Neural crest cell (in vitro differentiated cells): ENCODE data around the gene MMP17. TPM values are rescaled to one million over a fixed set of nuclear protein-coding genes. Genes with fewer than 3 reads are reported as not detected.

Source experiments
- DNase-seq: peaks from one replicate; pipeline ENCODE4 v3.0.0; 2021; ENCODE audit warnings: low read depth, mixed read lengths, low spot score
- H3K27ac Mint-ChIP-seq: one replicate; pipeline ENCODE4 v1.8.0; 2021; ENCODE audit warnings: mild to moderate bottlenecking, mixed read lengths; ENCODE audit not compliant: unreplicated experiment
- H3K27me3 Mint-ChIP-seq: 2 replicates; pipeline ENCODE4 v1.8.0; 2021; ENCODE audit warnings: low read depth, mild to moderate bottlenecking, mixed read lengths
- H3K36me3 Mint-ChIP-seq: 2 replicates; pipeline ENCODE4 v1.8.0; 2021; ENCODE audit warnings: low read depth, mild to moderate bottlenecking, mixed read lengths
- H3K4me1 Mint-ChIP-seq: 2 replicates; pipeline ENCODE4 v1.8.0; 2021; ENCODE audit warnings: mixed read lengths
- H3K4me3 Mint-ChIP-seq: one replicate; pipeline ENCODE4 v1.8.0; 2021; ENCODE audit warnings: mild to moderate bottlenecking, mixed read lengths
- H3K9me3 Mint-ChIP-seq: 2 replicates; pipeline ENCODE4 v1.8.0; 2021; ENCODE audit warnings: mixed read lengths
- CTCF ChIP-seq: fragments of 200-600 bp; sonication (generic); conservative IDR thresholded peaks from 2 replicates; pipeline ENCODE4 v1.5.0; 2021; ENCODE audit warnings: antibody characterized with exemption, mild to moderate bottlenecking
- total RNA-seq: library from RNA; stranded (reverse); gene quantifications from 2 replicates; pipeline ENCODE4 v1.2.1, GENCODE V29; 2021

Gene MMP17
- total RNA-seq, 1 donor from 2014 or later: 90.9 TPM

- Mint-ChIP-seq H3K4me1 (peaks cover 10% of the 10 kb centered on the region), H3K27me3 (peaks cover 10% of the 10 kb centered on the region), H3K36me3 (no peaks in the 10 kb centered on the region), H3K4me3 (peak overlapping the region; percentile 74), H3K27ac (no peak overlapping the region), H3K9me3 (no peaks in the 10 kb centered on the region)
- no peak for DNase-seq
- TF ChIP-seq CTCF: no peak
Observed at GRCh38 chr12:131893605-131894312, 65.6 kb downstream of the MMP17 start.

- no peak for TF ChIP-seq CTCF
- Mint-ChIP-seq H3K27me3 (peaks cover 3% of the 10 kb centered on the region), H3K27ac (peak within 1 kb of the TSS; percentile 75), H3K9me3 (no peaks in the 10 kb centered on the region), H3K4me3 (peak within 1 kb of the TSS; percentile 82), H3K36me3 (no peaks in the 10 kb centered on the region), H3K4me1 (peaks cover 10% of the 10 kb centered on the region)
- DNase-seq: peak; percentile 92
Observed at GRCh38 chr12:131894313-131894860, 66.2 kb downstream of the MMP17 start, which contains the start of gene ULK1. TSS of gene ULK1 (plus strand) at chr12:131894622. CDS start at chr12:131895002, 380 bp downstream.

- Mint-ChIP-seq H3K27ac (peak overlapping the region; percentile 75), H3K36me3 (no peaks in the 10 kb centered on the region), H3K9me3 (no peaks in the 10 kb centered on the region), H3K4me1 (peaks cover 10% of the 10 kb centered on the region), H3K4me3 (peak overlapping the region; percentile 82), H3K27me3 (no peaks in the 10 kb centered on the region)
- TF ChIP-seq CTCF: no peak
- DNase-seq: no peak
Observed at GRCh38 chr12:131894981-131895639, 66.9 kb downstream of the MMP17 start.

GRCh38 chr12:131895640-131896079 lies 67.5 kb downstream of the MMP17 start:
- no peaks in the 10 kb centered on the region for H3K27me3 Mint-ChIP-seq
- H3K4me3 Mint-ChIP-seq: peak overlapping the region; percentile 82
- H3K4me1 Mint-ChIP-seq: peaks cover 10% of the 10 kb centered on the region
- DNase-seq: no peak
- no peaks in the 10 kb centered on the region for H3K36me3 Mint-ChIP-seq
- TF ChIP-seq CTCF: no peak
- peak overlapping the region; percentile 75 for H3K27ac Mint-ChIP-seq
- H3K9me3 Mint-ChIP-seq: no peaks in the 10 kb centered on the region

GRCh38 chr12:131896080-131896810 lies 68.1 kb downstream of the MMP17 start:
- Mint-ChIP-seq H3K9me3 (no peaks in the 10 kb centered on the region), H3K27me3 (no peaks in the 10 kb centered on the region), H3K36me3 (no peaks in the 10 kb centered on the region), H3K4me3 (peak overlapping the region; percentile 82), H3K4me1 (peaks cover 10% of the 10 kb centered on the region), H3K27ac (no peak overlapping the region)
- TF ChIP-seq CTCF: no peak
- DNase-seq: peak; percentile 66
